IMR-90 (cell line): ENCODE results near the gene COL17A1.

Source experiments
- BHLHE40 ChIP-seq: fragments of 150-350 bp; IDR thresholded peaks from 2 replicates; pipeline ENCODE4 v1.6.1; 2016; ENCODE audit warnings: mild to moderate bottlenecking, low read depth, low read length
- CEBPB ChIP-seq: IDR thresholded peaks from 2 replicates; pipeline ENCODE4 v1.6.1; 2012; ENCODE audit warnings: low read depth, low read length, improper control_type of control experiment
- FOS ChIP-seq: fragments of 150-350 bp; IDR thresholded peaks from 2 replicates; pipeline ENCODE4 v1.6.1; 2016; ENCODE audit warnings: low read depth, low read length
- MAFK ChIP-seq: IDR thresholded peaks from 2 replicates; pipeline ENCODE4 v1.6.1; 2012; ENCODE audit warnings: low read depth, low read length, improper control_type of control experiment
- MAZ ChIP-seq: IDR thresholded peaks from 2 replicates; pipeline ENCODE4 v1.6.1; 2012; ENCODE audit warnings: low read depth, mild to moderate bottlenecking, low read length, improper control_type of control experiment, moderate library complexity, borderline replicate concordance
- MXI1 ChIP-seq: IDR thresholded peaks from 2 replicates; pipeline ENCODE4 v1.6.1; 2012; ENCODE audit warnings: low read depth, mild to moderate bottlenecking, low read length, moderate library complexity, borderline replicate concordance
- POLR2A ChIP-seq: IDR thresholded peaks from 2 replicates; pipeline ENCODE4 v1.6.1; 2012; ENCODE audit warnings: mild to moderate bottlenecking, low read depth, low read length
- RAD21 ChIP-seq: IDR thresholded peaks from 2 replicates; pipeline ENCODE4 v1.6.1; 2012; ENCODE audit warnings: low read length, improper control_type of control experiment
- RFX5 ChIP-seq: IDR thresholded peaks from 2 replicates; pipeline ENCODE4 v1.8.0; 2012; ENCODE audit warnings: low read depth, mild to moderate bottlenecking, low read length, moderate library complexity
- SMC3 ChIP-seq: fragments of 150-350 bp; IDR thresholded peaks from 2 replicates; pipeline ENCODE4 v1.6.1; 2016; ENCODE audit warnings: low read depth, mild to moderate bottlenecking, antibody characterized with exemption, low read length, moderate library complexity
- USF2 ChIP-seq: fragments of 150-350 bp; IDR thresholded peaks from 2 replicates; pipeline ENCODE4 v1.6.1; 2017; ENCODE audit warnings: mild to moderate bottlenecking, antibody characterized with exemption, low read length, low read depth
- TF ChIP-seq, protein P1 (sequence below): conservative IDR thresholded peaks from 2 replicates; pipeline ENCODE4 v1.5.1; 2012; ENCODE audit warnings: mild to moderate bottlenecking, low read depth, low read length, improper control_type of control experiment

DNA sequence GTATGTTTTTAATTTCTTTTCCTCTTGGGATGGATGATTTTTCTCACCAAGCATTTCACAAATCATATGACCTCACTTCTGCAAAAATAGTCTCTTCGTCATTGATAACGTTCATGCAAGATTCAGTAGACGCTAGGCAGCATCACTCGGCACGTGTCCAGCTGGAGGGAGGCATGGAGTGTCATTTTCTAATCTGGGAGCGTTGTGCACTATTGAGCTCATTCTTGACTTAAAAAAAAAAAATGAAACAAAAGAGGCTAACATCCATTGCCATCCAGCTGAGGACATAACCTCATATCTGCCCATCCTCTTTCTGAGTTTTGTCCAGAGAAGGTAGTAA, 56.2 kb downstream of the COL17A1 start:
- TF ChIP-seq, protein P1, sequence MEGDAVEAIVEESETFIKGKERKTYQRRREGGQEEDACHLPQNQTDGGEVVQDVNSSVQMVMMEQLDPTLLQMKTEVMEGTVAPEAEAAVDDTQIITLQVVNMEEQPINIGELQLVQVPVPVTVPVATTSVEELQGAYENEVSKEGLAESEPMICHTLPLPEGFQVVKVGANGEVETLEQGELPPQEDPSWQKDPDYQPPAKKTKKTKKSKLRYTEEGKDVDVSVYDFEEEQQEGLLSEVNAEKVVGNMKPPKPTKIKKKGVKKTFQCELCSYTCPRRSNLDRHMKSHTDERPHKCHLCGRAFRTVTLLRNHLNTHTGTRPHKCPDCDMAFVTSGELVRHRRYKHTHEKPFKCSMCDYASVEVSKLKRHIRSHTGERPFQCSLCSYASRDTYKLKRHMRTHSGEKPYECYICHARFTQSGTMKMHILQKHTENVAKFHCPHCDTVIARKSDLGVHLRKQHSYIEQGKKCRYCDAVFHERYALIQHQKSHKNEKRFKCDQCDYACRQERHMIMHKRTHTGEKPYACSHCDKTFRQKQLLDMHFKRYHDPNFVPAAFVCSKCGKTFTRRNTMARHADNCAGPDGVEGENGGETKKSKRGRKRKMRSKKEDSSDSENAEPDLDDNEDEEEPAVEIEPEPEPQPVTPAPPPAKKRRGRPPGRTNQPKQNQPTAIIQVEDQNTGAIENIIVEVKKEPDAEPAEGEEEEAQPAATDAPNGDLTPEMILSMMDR = no peak
- TF ChIP-seq RAD21 (no peak), MXI1 (no peak), POLR2A (no peak), SMC3 (no peak), MAZ (no peak), CEBPB (no peak), MAFK (no peak), USF2 (no peak), RFX5 (no peak), FOS (no peak), BHLHE40 (no peak)
